ENCODE results near the gene HDAC6.

GRCh38 chrX:48786825-48787504, 14.9 kb upstream of the HDAC6 start:
- TF ChIP-seq CTCF (conservative IDR thresholded peaks at IDR 0.05) (no peak), EZH2 (IDR thresholded peaks at IDR 0.05; ENCODE audit: low read depth) (no peak)
